Right cardiac atrium (tissue), 5 donors: Measurements from ENCODE around the gene TST. TPM values are rescaled to one million over a fixed set of nuclear protein-coding genes. Genes with fewer than 3 reads are reported as not detected.

ENCODE experiments used
- ATAC-seq, 2 donors: fragments of 200-7000 bp; cut with Tn5 transposase; one replicate each; pipeline versions ENCODE4 v1.8.0 to v1.9.1; 2020; ENCODE audit warnings: moderate library complexity in 2 of 2, mild to moderate bottlenecking in 1 of 2
- DNase-seq, 3 donors: peaks; one replicate each; pipeline ENCODE4 v3.0.0-alpha.2; 2020
- H3K27ac ChIP-seq: one replicate; pipeline ENCODE4 v1.5.1; 2013; ENCODE audit warnings: mild to moderate bottlenecking, low read length, control low read depth, moderate library complexity
- H3K27me3 ChIP-seq: one replicate; pipeline ENCODE4 v1.6.1; 2013; ENCODE audit not compliant: control insufficient read depth, insufficient read depth
- H3K4me1 ChIP-seq: one replicate; pipeline ENCODE4 v1.6.1; 2013; ENCODE audit warnings: low read length; ENCODE audit not compliant: control insufficient read depth, insufficient read depth
- H3K4me3 ChIP-seq: one replicate; pipeline ENCODE4 v1.5.1; 2013; ENCODE audit warnings: low read length, control low read depth
- H3K9me3 ChIP-seq: one replicate; pipeline ENCODE4 v1.6.1; 2013; ENCODE audit warnings: low read length; ENCODE audit not compliant: control insufficient read depth
- WGBS: extraction: QIAGEN DNeasy Blood & Tissue Kit; methylation state at CpG from one replicate; pipeline ENCODE4 v1.1.7; 2013; 5-methylcytosine and 5-hydroxymethylcytosine counted together
- intact Hi-C, 4 donors: fragments of 100-400 bp; cut with DNase I; formaldehyde crosslinking; loops; one replicate each; pipeline versions ENCODE4 v1.11.0 to v1.14.0; 2022 to 2023
- polyA plus RNA-seq: library from polyadenylated mRNA; stranded (reverse); fragments of 200-250 nt; gene quantifications from one replicate; pipeline ENCODE4 v1.2.3, GENCODE V29; 2013
- total RNA-seq, 4 donors: library from RNA; stranded (reverse); fragmentation: NEBNext Ultra II Directional; extraction: Animal tissue kit (Norgen Biotek cat#: 25700); gene quantifications; one replicate each; pipeline ENCODE4 v1.2.1, GENCODE V29; 2021
- donor health status: healthy with polysubstance abuse.
- donor health status: DM: no; HTN: yes; CAD: no.
- donor health status: DM: no; HTN: no; CAD: no.
- donor health status: DM: no; HTN: yes; CAD: no; lungs with severe emphysema.
- donor health status: DM: yes; HTN: yes; CAD: no.

Gene TST
- total and polyA plus RNA-seq, 5 donors = 31.7 to 67.9 (median 36.7) TPM

- Histone ChIP-seq H3K27ac (no peak overlapping the region), H3K27me3 (no peaks in the 10 kb centered on the region), H3K4me3 (no peak overlapping the region), H3K9me3 (no peaks in the 10 kb centered on the region), H3K4me1 (no peaks in the 10 kb centered on the region)
- WGBS = 87% methylated on average over 10 of the region's 10 CpGs
- no peak for ATAC-seq
- DNase-seq = peak in 1 of 3 donors; percentile 43
- intact Hi-C loops = no loop called here
These were observed 42.5 kb upstream of the TST start for GRCh38 chr22:37061611-37062375.

GRCh38 chr22:37060801-37061610 lies 41.8 kb upstream of the TST start:
- intact Hi-C loops = no loop called here
- Histone ChIP-seq H3K9me3 (no peaks in the 10 kb centered on the region), H3K4me3 (no peak overlapping the region), H3K27ac (no peak overlapping the region), H3K4me1 (no peaks in the 10 kb centered on the region), H3K27me3 (no peaks in the 10 kb centered on the region)
- DNase-seq (peak in 2 of 3 donors; percentile 31 to 54), ATAC-seq (no peak)
- WGBS = 84% methylated on average over 28 of the region's 28 CpGs

GRCh38 chr22:37059876-37060449 lies 40.7 kb upstream of the TST start:
- Histone ChIP-seq H3K4me1 (no peaks in the 10 kb centered on the region), H3K27ac (no peak overlapping the region), H3K27me3 (no peaks in the 10 kb centered on the region), H3K4me3 (no peak overlapping the region), H3K9me3 (no peaks in the 10 kb centered on the region)
- intact Hi-C loops = no loop called here
- no peak for ATAC-seq
- peak in 2 of 3 donors; percentile 34 to 48 for DNase-seq
- WGBS = 87% methylated on average over 9 of the region's 9 CpGs

- ATAC-seq (no peak), DNase-seq (peak in 2 of 3 donors; percentile 40 to 57)
- intact Hi-C loops = no loop called here
- no peak overlapping the region for H3K4me3 ChIP-seq
- H3K9me3 ChIP-seq = no peaks in the 10 kb centered on the region
- no peaks in the 10 kb centered on the region for H3K4me1 ChIP-seq
- WGBS = 92% methylated on average over 28 of the region's 28 CpGs
- no peak overlapping the region for H3K27ac ChIP-seq
- no peaks in the 10 kb centered on the region for H3K27me3 ChIP-seq
These were observed 39.9 kb upstream of the TST start for GRCh38 chr22:37058917-37059701.

GRCh38 chr22:37057796-37058510 lies 38.7 kb upstream of the TST start:
- ATAC-seq = no peak
- no peaks in the 10 kb centered on the region for H3K4me1 ChIP-seq
- WGBS = 91% methylated on average over 12 of the region's 12 CpGs
- intact Hi-C loops = no loop called here
- no peaks in the 10 kb centered on the region for H3K9me3 ChIP-seq
- no peaks in the 10 kb centered on the region for H3K27me3 ChIP-seq
- peak in 2 of 3 donors; percentile 7 to 20 for DNase-seq
- no peak overlapping the region for H3K4me3 ChIP-seq
- H3K27ac ChIP-seq = no peak overlapping the region

GRCh38 chr22:37057226-37057625 lies 38.0 kb upstream of the TST start:
- no peak overlapping the region for H3K4me3 ChIP-seq
- no peak for ATAC-seq
- H3K4me1 ChIP-seq = peaks cover 3% of the 10 kb centered on the region
- intact Hi-C loops = no loop called here
- H3K27me3 ChIP-seq = no peaks in the 10 kb centered on the region
- DNase-seq = peak in 1 of 3 donors; percentile 9
- 87% methylated on average over 9 of the region's 9 CpGs for WGBS
- no peaks in the 10 kb centered on the region for H3K9me3 ChIP-seq
- H3K27ac ChIP-seq = no peak overlapping the region

GRCh38 chr22:37056246-37056645 lies 37.0 kb upstream of the TST start:
- H3K4me3 ChIP-seq = no peak overlapping the region
- H3K9me3 ChIP-seq = no peaks in the 10 kb centered on the region
- DNase-seq = peak in 1 of 3 donors; percentile 14
- ATAC-seq = no peak
- peaks cover 4% of the 10 kb centered on the region for H3K4me1 ChIP-seq
- WGBS = 97% methylated on average over 13 of the region's 13 CpGs
- intact Hi-C loops = no loop called here
- no peaks in the 10 kb centered on the region for H3K27me3 ChIP-seq
- H3K27ac ChIP-seq = no peak overlapping the region

- Histone ChIP-seq H3K27me3 (no peaks in the 10 kb centered on the region), H3K4me1 (peaks cover 4% of the 10 kb centered on the region), H3K9me3 (no peaks in the 10 kb centered on the region), H3K27ac (no peak overlapping the region), H3K4me3 (no peak overlapping the region)
- peak in 1 of 3 donors; percentile 30 for DNase-seq
- 93% methylated on average over 20 of the region's 20 CpGs for WGBS
- no peak for ATAC-seq
- intact Hi-C loops = no loop called here
These were observed 35.5 kb upstream of the TST start for GRCh38 chr22:37054600-37055365.

GRCh38 chr22:37054056-37054395 lies 34.8 kb upstream of the TST start:
- Histone ChIP-seq H3K4me3 (no peak overlapping the region), H3K27me3 (no peaks in the 10 kb centered on the region), H3K27ac (no peak overlapping the region), H3K9me3 (no peaks in the 10 kb centered on the region), H3K4me1 (peaks cover 4% of the 10 kb centered on the region)
- intact Hi-C loops = no loop called here
- ATAC-seq (no peak), DNase-seq (peak in 1 of 3 donors; percentile 37)
- WGBS = 83% methylated on average over 8 of the region's 8 CpGs
